OCI-LY7 (cell line): ENCODE measurements around the gene ANKS1B. TPM values are rescaled to one million over a fixed set of nuclear protein-coding genes. Genes with fewer than 3 reads are reported as not detected.

Experiments used
- BruUV-seq: library from RNA; stranded (reverse); fragments of 400-500 nt; replicated peaks from 2 replicates; lab custom pipeline; 2021; lab: Mats Ljungman, UMichigan
- CTCF ChIA-PET: fragments of 300-600 bp; sonication (Branson Sonifier 250); formaldehyde crosslinking; loops from one replicate; lab custom pipeline; 2022; ENCODE audit warnings: antibody characterized with exemption; ENCODE audit not compliant: unreplicated experiment; lab: Charles Lee
- POLR2A ChIA-PET: fragments of 300-600 bp; sonication (Branson Sonifier 250); formaldehyde crosslinking; loops from one replicate; lab custom pipeline; 2022; ENCODE audit warnings: antibody characterized with exemption; lab: Charles Lee
- DNase-seq: peaks from one replicate; pipeline ENCODE4 v3.0.0-alpha.2; 2015; ENCODE audit warnings: low spot score
- H2AFZ ChIP-seq: fragments of 200-600 bp; sonication (generic), shearing (Covaris generic); 2 replicates; pipeline ENCODE4 v1.6.1; 2014; ENCODE audit warnings: mild to moderate bottlenecking, antibody characterized with exemption, low read length, moderate library complexity
- H3K27ac ChIP-seq: fragments of 200-600 bp; sonication (generic); 2 replicates; pipeline ENCODE4 v1.5.1; 2014; ENCODE audit warnings: mixed run types, low read depth, mild to moderate bottlenecking, moderate library complexity, low read length, inconsistent platforms; ENCODE audit not compliant: poor library complexity, severe bottlenecking
- H3K36me3 ChIP-seq: fragments of 200-600 bp; sonication (generic); 2 replicates; pipeline ENCODE4 v1.6.1; 2014; ENCODE audit warnings: mild to moderate bottlenecking, antibody characterized with exemption, low read length, moderate library complexity, mixed read lengths; ENCODE audit not compliant: insufficient read depth
- H3K4me1 ChIP-seq: fragments of 200-600 bp; sonication (generic); 2 replicates; pipeline ENCODE4 v1.5.1; 2014; ENCODE audit warnings: mild to moderate bottlenecking, low read length; ENCODE audit not compliant: insufficient read depth, poor library complexity, severe bottlenecking
- H3K4me2 ChIP-seq: fragments of 200-600 bp; sonication (generic); 2 replicates; pipeline ENCODE4 v1.6.1; 2014; ENCODE audit warnings: mild to moderate bottlenecking, low read length
- H3K4me3 ChIP-seq: fragments of 200-600 bp; sonication (generic); 2 replicates; pipeline ENCODE4 v1.5.1; 2014; ENCODE audit warnings: mild to moderate bottlenecking, low read depth, low read length; ENCODE audit not compliant: poor library complexity, severe bottlenecking
- H3K79me2 ChIP-seq: fragments of 200-600 bp; sonication (generic); 2 replicates; pipeline ENCODE4 v1.6.1; 2016; ENCODE audit warnings: low read depth, mild to moderate bottlenecking, low read length, moderate library complexity, mixed read lengths; ENCODE audit not compliant: insufficient read depth
- H3K9me2 ChIP-seq: fragments of 200-600 bp; sonication (generic); 2 replicates; pipeline ENCODE4 v1.6.1; 2016; ENCODE audit warnings: mild to moderate bottlenecking, low read length, mixed read lengths; ENCODE audit not compliant: insufficient read depth
- H3K9me3 ChIP-seq: fragments of 200-600 bp; sonication (generic); 2 replicates; pipeline ENCODE4 v1.6.1; 2014; ENCODE audit warnings: mild to moderate bottlenecking, mixed run types, low read length, mixed read lengths
- H4K20me1 ChIP-seq: fragments of 200-600 bp; sonication (generic); 2 replicates; pipeline ENCODE4 v1.6.1; 2014; ENCODE audit warnings: mild to moderate bottlenecking, antibody characterized with exemption, low read length, moderate library complexity, mixed read lengths; ENCODE audit not compliant: insufficient read depth
- EZH2phosphoT487 ChIP-seq: fragments of 200-600 bp; sonication (generic); IDR thresholded peaks from 2 replicates; pipeline ENCODE4 v1.6.1; 2018; ENCODE audit warnings: low read depth, borderline replicate concordance, mild to moderate bottlenecking, mixed run types, antibody characterized with exemption, low read length, moderate library complexity, mixed read lengths
- intact Hi-C: fragments of 100-400 bp; cut with micrococcal nuclease; formaldehyde crosslinking; loops from one replicate; pipeline ENCODE4 v1.10.0; 2022; ENCODE audit not compliant: unreplicated experiment
- total RNA-seq, 2 experiments: library from RNA; depleted of rRNA in 1 of 2; stranded (reverse); fragments of >200 nt in 1 of 2; shearing (Covaris generic) in 1 of 2; gene quantifications; 2 replicates each; pipeline ENCODE4 v1.2.3, GENCODE V29; 2014 to 2022
- TF ChIP-seq, protein P1 (sequence below): fragments of 200-600 bp; sonication (generic); conservative IDR thresholded peaks from 2 replicates; pipeline ENCODE4 v1.5.1; 2014; ENCODE audit warnings: mild to moderate bottlenecking, antibody characterized with exemption, low read length, moderate library complexity, mixed read lengths

ANKS1B gene
- total RNA-seq, 2 experiments from 2014 or later: 2.9 to 6.0 TPM

DNA sequence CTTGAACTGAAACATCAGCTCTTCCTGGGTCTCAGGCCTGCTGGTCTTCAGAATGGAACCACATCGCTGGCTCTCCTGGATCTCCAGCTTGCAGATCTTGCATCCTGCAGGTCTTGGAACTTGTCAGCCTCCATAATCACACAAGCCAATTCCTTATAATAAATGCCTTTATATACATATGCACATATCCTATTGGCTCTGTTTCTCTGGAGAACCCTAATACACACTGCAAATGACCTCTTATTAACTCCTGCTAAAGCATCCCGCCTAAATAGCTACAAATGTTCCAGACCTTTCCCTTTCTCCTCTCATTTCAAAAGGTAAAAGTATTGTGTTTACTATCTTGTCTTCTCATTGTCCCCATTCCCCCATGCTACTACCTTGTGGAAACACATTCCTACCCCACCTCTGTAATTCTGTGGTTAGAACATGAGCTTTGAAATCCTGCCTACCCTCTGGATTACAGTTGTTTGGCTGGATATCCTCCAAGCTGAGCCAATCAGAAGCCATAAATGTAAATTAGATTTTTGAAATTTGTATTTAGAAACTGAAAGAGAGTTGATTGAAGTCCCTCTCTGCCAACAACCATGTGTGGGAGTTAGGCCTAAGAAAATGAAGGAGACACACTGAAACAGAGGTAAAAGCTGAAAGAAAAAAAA, 58.1 kb downstream of the ANKS1B start:
- BruUV-seq: no TSS peak
- Histone ChIP-seq H3K4me1 (no peaks in the 10 kb centered on the region), H3K9me2 (peaks cover 3% of the 10 kb centered on the region; the same call in 1 of the 2 replicates), H3K27ac (no peak overlapping the region), H4K20me1 (no peaks in the 10 kb centered on the region), H3K79me2 (no peaks in the 10 kb centered on the region), H3K36me3 (no peaks in the 10 kb centered on the region), H3K9me3 (no peaks in the 10 kb centered on the region), H2AFZ (no peak overlapping the region; the same call in 1 of the 2 replicates), H3K4me3 (no peak overlapping the region), H3K4me2 (no peak overlapping the region)
- ChIA-PET POLR2A (interaction anchor here (0.7 to 1.7 kb wide), 2 partner anchors 12 to 46 kb away, joined by 3 to 5 read pairs; no protein-coding TSS in a partner anchor), CTCF (no interaction called here)
- TF ChIP-seq, protein P1, sequence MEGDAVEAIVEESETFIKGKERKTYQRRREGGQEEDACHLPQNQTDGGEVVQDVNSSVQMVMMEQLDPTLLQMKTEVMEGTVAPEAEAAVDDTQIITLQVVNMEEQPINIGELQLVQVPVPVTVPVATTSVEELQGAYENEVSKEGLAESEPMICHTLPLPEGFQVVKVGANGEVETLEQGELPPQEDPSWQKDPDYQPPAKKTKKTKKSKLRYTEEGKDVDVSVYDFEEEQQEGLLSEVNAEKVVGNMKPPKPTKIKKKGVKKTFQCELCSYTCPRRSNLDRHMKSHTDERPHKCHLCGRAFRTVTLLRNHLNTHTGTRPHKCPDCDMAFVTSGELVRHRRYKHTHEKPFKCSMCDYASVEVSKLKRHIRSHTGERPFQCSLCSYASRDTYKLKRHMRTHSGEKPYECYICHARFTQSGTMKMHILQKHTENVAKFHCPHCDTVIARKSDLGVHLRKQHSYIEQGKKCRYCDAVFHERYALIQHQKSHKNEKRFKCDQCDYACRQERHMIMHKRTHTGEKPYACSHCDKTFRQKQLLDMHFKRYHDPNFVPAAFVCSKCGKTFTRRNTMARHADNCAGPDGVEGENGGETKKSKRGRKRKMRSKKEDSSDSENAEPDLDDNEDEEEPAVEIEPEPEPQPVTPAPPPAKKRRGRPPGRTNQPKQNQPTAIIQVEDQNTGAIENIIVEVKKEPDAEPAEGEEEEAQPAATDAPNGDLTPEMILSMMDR: no peak
- TF ChIP-seq EZH2phosphoT487: no peak
- DNase-seq: no peak
- intact Hi-C loops: no loop called here

DNA sequence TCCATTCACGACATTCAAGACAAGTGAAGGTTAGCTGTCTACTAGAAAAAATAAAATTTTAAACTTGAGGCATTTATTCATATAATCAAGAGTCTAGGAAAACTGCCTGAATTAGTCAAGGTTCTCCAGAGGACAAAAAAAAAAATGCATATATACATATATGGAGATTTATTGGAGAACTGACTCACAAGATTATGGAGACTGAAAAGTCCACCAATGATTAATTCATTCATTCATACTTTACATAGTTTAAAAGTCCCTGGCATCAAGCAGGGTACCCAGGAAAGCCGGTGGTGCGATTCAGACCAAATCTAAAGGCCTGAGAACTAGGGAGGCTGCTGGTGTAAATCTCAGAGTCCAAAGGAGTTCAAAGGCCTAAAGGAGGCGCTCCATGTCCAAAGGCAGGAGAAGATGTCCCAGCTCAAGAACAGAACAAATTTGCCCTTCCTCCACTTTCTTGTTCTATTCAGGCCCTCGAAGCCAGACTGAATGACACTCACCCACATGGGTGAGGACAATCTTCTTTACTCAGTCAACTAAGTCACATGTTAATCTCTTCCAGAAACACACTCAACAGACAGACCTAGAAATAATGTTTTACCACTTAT, 64.3 kb downstream of the ANKS1B start:
- Histone ChIP-seq H3K9me3 (no peaks in the 10 kb centered on the region), H3K9me2 (no peaks in the 10 kb centered on the region), H3K36me3 (no peaks in the 10 kb centered on the region), H2AFZ (no peak overlapping the region), H3K4me1 (no peaks in the 10 kb centered on the region), H4K20me1 (no peaks in the 10 kb centered on the region), H3K4me2 (no peak overlapping the region), H3K4me3 (no peak overlapping the region), H3K27ac (no peak overlapping the region), H3K79me2 (no peaks in the 10 kb centered on the region)
- no peak for TF ChIP-seq EZH2phosphoT487
- TF ChIP-seq, protein P1: no peak
- DNase-seq: no peak
- BruUV-seq: no TSS peak
- POLR2A ChIA-PET: interaction anchor here (1.0 kb wide), 1 partner anchor 522 kb away, joined by 3 read pairs; no protein-coding TSS in a partner anchor
- intact Hi-C loops: no loop called here
- CTCF ChIA-PET: no interaction called here
